ENCODE data around the gene ABCA13.

ABCA13 gene

DNA sequence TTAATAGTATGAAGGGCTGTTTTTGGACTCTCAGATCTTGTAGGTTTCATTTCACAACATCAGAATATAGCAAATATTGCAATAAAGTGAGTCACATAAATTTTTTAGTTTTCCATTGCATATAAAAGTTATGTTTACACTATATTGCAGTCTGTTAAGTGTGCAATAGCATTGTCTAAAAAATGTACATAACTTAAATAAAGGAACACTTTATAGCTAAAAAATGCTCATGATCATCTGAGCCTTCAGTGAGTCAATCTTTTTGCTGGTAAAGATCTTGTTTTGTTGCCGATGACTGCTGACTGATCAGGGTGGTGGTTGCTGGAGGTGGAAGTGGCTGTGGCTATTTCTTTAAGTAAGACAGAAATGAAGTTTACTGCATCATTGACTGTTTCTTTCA, 42.0 kb downstream of the ABCA13 start:
- Histone ChIP-seq H3K27me3 (no peaks in the 10 kb centered on the region), H3K4me3 (ENCODE audit: low read depth, low read length) (no peak overlapping the region), H3K9me3 (no peaks in the 10 kb centered on the region), H3K36me3 (no peaks in the 10 kb centered on the region), H3K4me1 (no peaks in the 10 kb centered on the region)
- TF ChIP-seq, protein P1, sequence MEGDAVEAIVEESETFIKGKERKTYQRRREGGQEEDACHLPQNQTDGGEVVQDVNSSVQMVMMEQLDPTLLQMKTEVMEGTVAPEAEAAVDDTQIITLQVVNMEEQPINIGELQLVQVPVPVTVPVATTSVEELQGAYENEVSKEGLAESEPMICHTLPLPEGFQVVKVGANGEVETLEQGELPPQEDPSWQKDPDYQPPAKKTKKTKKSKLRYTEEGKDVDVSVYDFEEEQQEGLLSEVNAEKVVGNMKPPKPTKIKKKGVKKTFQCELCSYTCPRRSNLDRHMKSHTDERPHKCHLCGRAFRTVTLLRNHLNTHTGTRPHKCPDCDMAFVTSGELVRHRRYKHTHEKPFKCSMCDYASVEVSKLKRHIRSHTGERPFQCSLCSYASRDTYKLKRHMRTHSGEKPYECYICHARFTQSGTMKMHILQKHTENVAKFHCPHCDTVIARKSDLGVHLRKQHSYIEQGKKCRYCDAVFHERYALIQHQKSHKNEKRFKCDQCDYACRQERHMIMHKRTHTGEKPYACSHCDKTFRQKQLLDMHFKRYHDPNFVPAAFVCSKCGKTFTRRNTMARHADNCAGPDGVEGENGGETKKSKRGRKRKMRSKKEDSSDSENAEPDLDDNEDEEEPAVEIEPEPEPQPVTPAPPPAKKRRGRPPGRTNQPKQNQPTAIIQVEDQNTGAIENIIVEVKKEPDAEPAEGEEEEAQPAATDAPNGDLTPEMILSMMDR (IDR thresholded peaks at IDR 0.05; ENCODE audit: low read depth, low read length) = no peak
- DNase-seq = no peak

DNA sequence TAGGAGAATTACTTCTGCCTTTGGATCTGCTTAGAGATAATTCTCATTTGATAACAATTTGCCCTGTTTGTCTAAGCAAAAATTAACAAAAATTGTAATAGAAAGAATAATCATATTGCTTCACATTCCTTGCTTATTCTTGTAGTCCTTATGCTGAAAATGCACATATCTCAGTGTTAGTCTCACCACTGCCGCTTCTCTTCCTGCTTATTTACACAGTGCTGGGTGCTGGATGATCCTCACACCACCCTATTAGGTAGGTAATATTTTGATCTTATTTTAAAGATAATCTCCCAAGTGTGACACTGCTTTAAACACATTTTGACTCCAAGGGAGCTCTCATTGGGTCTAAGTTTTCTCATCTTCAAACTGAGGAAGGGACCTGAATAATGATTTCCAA, 46.0 kb downstream of the ABCA13 start:
- DNase-seq = no peak
- TF ChIP-seq, protein P1 (IDR thresholded peaks at IDR 0.05; ENCODE audit: low read depth, low read length) = no peak
- Histone ChIP-seq H3K9me3 (no peaks in the 10 kb centered on the region), H3K27me3 (no peaks in the 10 kb centered on the region), H3K36me3 (no peaks in the 10 kb centered on the region), H3K4me1 (no peaks in the 10 kb centered on the region), H3K4me3 (ENCODE audit: low read depth, low read length) (no peak overlapping the region)

DNA sequence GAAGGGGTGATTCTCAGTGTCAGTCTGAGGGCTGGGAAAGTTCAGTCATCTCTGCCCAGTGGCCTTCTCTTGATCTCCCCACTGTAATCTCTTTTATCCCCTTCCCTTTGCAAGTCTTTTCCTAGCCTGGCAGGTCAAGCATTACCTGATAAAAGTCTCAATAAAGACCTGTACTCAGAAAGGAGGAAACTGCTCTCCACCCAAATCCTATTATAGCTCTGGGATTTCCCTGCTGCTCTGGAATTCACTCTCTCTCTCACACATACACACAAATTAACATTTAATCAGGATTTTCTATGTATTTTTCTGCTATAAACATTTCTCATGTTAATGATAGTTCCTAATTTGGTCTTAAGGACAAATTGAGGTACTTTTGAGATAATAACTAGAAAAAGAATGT, 46.5 kb downstream of the ABCA13 start:
- Histone ChIP-seq H3K27me3 (no peaks in the 10 kb centered on the region), H3K36me3 (no peaks in the 10 kb centered on the region), H3K9me3 (no peaks in the 10 kb centered on the region), H3K4me3 (ENCODE audit: low read depth, low read length) (no peak overlapping the region), H3K4me1 (no peaks in the 10 kb centered on the region)
- TF ChIP-seq, protein P1 (IDR thresholded peaks at IDR 0.05; ENCODE audit: low read depth, low read length) = no peak
- DNase-seq = no peak

DNA sequence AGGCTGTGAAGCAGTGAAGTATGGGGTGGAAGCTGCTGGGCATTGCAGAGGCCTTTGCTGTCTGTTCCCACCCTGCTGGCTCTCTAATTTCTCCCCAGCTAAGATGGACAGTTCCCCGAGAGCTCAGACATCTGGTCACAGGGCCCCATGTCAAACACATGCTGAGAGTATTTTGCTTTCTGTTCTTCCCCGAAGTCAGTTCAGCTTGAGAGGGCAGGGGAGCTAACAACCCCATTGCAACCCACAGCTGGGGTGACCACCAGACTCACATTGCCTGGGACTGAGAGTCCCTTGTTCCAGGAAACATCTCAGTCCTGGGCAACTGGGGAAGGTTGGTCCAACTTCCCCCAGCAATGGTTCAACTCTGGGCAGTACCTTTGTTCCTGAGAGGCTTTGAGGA, 52.8 kb downstream of the ABCA13 start:
- Histone ChIP-seq H3K9me3 (no peaks in the 10 kb centered on the region), H3K36me3 (no peaks in the 10 kb centered on the region), H3K27me3 (no peaks in the 10 kb centered on the region), H3K4me3 (ENCODE audit: low read depth, low read length) (no peak overlapping the region), H3K4me1 (no peaks in the 10 kb centered on the region)
- no peak for DNase-seq
- TF ChIP-seq, protein P1 (IDR thresholded peaks at IDR 0.05; ENCODE audit: low read depth, low read length) = no peak

DNA sequence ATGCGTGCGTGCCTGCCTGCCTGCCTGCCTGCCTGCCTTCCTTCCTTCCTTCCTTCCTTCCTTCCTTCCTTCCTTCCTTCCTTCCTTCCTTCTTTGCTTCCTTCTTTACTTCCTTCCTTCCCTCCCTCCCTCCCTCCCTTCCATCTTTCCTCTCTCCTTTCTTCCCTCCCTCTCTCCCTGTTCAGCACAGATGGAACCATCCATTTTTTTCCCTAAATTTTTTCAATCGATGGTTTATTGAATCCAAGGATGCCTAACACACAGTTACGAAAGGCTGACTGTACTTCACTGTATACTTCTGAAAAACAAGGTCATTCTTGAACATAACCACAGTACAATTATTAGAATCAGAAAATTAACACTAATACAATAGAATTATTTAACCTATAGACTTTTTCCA, 53.8 kb downstream of the ABCA13 start:
- TF ChIP-seq, protein P1 (IDR thresholded peaks at IDR 0.05; ENCODE audit: low read depth, low read length) = no peak
- no peaks in the 10 kb centered on the region for H3K9me3 ChIP-seq
- no peaks in the 10 kb centered on the region for H3K27me3 ChIP-seq
- no peak overlapping the region for H3K4me3 ChIP-seq (ENCODE audit: low read depth, low read length)
- DNase-seq = no peak
- H3K4me1 ChIP-seq = no peaks in the 10 kb centered on the region
- H3K36me3 ChIP-seq = no peaks in the 10 kb centered on the region

DNA sequence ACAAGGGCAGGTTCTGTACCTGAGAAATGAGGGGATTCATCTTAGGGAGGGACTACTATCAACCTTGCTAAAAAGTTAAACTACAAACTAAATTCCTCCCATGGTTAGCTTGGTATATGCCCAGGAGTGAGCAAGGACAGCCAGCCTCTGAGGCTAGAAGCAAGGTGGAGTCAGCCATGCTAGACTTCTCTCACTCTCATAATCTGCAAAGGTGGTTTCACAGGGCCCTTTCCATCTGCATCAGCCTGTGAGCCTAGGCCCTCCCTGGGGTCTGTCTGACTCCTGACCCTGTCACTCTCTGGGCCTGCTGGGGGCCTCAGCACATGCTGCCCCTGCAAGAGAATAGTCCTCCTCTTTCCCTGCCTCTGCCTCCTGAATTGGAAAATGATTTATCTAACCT, 66.1 kb downstream of the ABCA13 start:
- Histone ChIP-seq H3K9me3 (no peaks in the 10 kb centered on the region), H3K27me3 (no peaks in the 10 kb centered on the region), H3K4me3 (ENCODE audit: low read depth, low read length) (no peak overlapping the region), H3K36me3 (no peaks in the 10 kb centered on the region), H3K4me1 (no peaks in the 10 kb centered on the region)
- TF ChIP-seq, protein P1 (IDR thresholded peaks at IDR 0.05; ENCODE audit: low read depth, low read length) = no peak
- DNase-seq = no peak

Data from BE2C (cell line).